Kidney epithelial cell (primary cell): ENCODE data around the gene TNPO1. TPM values are rescaled to one million over a fixed set of nuclear protein-coding genes. Genes with fewer than 3 reads are reported as not detected.

Source experiments
- DNase-seq: peaks from one replicate; pipeline ENCODE4 v3.0.0-alpha.2; 2010; ENCODE audit warnings: low read depth
- H3K27me3 ChIP-seq: 2 replicates; pipeline ENCODE4 v1.6.0; 2011; ENCODE audit warnings: low read length; ENCODE audit not compliant: control insufficient read depth, insufficient read depth
- H3K36me3 ChIP-seq: 2 replicates; pipeline ENCODE4 v1.5.1; 2011; ENCODE audit warnings: low read length; ENCODE audit not compliant: control insufficient read depth, insufficient read depth
- H3K4me3 ChIP-seq: 2 replicates; pipeline ENCODE4 v1.5.1; 2011; ENCODE audit warnings: low read depth, mild to moderate bottlenecking, control low read depth, low read length
- CTCF ChIP-seq: IDR thresholded peaks from 2 replicates; pipeline ENCODE4 v1.5.1; 2011; ENCODE audit warnings: mild to moderate bottlenecking, moderate library complexity, low read length, control low read depth, inconsistent platforms; ENCODE audit not compliant: insufficient read depth, poor library complexity, severe bottlenecking
- total RNA-seq: library from RNA; depleted of rRNA; stranded (reverse); fragments of >200 nt; gene quantifications from 2 replicates; pipeline ENCODE4 v1.2.3, GENCODE V29; 2015

The TNPO1 gene
- total RNA-seq, 1 donor from 2014 or later, result 118 TPM

DNA sequence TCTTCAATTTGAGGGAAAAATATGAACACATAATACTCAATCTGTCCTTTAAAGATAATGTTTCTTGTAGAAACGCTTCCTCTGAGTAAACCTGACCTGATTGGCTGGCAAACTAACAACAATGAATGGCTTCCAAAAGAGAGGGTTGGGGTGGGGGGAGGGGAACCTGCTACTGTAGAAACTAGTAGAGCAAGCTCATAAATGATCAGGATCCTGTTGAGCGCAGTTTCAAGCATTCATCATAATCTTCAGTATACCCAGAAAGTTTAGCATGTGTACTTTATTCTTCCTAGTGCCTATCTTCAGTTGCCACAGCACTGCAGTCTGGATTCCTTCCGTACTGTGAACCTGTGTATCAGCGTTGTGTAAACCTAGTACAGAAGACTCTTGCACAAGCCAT, 76.4 kb downstream of the TNPO1 start:
- no peak for DNase-seq
- Histone ChIP-seq H3K4me3 (no peak overlapping the region), H3K36me3 (no peaks in the 10 kb centered on the region), H3K27me3 (no peaks in the 10 kb centered on the region)
- no peak for TF ChIP-seq CTCF

GRCh38 chr5:72895758-72896157, 79.3 kb downstream of the TNPO1 start:
- H3K27me3 ChIP-seq, result no peaks in the 10 kb centered on the region
- no peak for TF ChIP-seq CTCF
- no peaks in the 10 kb centered on the region for H3K36me3 ChIP-seq
- no peak overlapping the region for H3K4me3 ChIP-seq
- DNase-seq, result no peak

DNA sequence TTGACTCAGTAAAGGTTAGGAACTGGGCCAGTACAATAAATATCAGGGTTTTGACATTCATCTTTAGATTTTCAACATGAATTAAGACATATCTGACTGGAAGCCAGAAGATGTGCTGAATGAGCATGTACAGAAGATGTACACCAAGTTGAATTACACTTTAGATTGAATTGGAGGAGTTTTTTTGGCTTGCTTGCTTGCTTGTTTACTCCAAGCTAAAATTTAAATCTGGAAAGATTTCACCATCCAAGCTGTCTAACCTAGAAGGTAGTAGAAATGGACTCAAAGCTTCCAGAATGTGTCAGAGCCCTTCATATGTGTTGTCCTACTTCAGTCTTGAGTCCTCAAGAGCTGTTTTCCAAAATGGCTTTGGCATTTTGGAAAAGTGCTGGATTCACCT, 90.3 kb downstream of the TNPO1 start:
- no peaks in the 10 kb centered on the region for H3K27me3 ChIP-seq
- no peak for TF ChIP-seq CTCF
- H3K4me3 ChIP-seq, result no peak overlapping the region
- no peak for DNase-seq
- H3K36me3 ChIP-seq, result no peaks in the 10 kb centered on the region

DNA sequence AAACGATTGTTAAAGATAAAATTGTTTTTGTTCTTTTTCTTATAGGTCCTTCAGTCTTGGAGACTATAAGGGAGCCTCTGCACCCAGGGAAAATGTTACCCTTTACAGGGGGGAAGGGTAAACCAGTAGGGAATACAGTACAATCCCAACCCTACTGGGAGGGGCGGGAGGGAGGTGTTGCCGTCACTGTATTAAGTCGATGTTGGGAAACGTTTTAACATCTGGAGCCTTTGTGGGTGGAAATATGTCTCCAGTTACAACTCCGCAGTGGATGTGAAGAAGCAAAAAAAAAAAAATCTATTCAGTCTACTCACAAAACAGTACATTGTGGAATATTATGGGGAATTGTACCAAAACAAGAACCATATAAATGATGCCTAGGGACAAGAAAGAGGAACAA, 92.2 kb downstream of the TNPO1 start:
- no peak for TF ChIP-seq CTCF
- DNase-seq, result no peak
- H3K36me3 ChIP-seq, result no peaks in the 10 kb centered on the region
- no peak overlapping the region for H3K4me3 ChIP-seq
- no peaks in the 10 kb centered on the region for H3K27me3 ChIP-seq

- DNase-seq, result no peak
- no peaks in the 10 kb centered on the region for H3K27me3 ChIP-seq
- H3K4me3 ChIP-seq, result no peak overlapping the region
- no peaks in the 10 kb centered on the region for H3K36me3 ChIP-seq
- no peak for TF ChIP-seq CTCF
Observed at GRCh38 chr5:72917371-72917776, 100.9 kb downstream of the TNPO1 start.

DNA sequence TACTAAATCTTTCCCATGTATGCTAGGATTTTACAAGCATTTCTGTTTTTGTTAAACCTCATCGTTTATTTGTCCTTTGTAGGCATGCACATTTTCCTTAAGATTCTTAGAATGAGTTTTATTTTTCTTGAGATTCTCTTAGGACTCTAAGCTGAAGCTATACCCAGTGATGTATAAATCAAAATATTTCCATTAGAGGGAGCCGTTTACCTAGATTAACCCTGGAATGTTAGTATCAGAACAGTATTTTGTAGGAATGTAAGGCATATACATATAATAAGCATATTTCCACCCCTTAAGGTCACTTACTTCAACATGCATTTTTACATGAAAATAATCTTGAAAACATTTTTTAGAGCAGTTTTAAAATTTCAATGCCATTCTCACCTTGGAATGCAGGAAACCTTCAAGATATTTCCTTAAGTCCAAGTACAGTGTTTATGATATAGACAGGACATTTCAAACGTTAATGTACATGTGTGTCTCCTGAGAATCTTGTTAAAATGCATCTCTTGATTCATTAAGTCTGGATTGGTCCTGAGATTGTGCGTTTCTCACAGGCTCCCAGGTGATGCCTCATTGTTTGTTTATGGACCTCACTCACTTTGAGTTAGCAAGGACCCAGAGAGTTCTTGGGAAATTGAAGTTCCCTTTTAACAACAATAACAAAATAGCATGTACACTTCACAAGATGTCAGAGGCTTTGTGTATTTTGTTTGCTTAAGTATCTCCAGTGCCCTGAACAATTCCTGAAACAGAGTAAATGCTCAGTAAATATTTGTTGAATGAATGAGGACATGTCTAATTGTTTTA, 104.4 kb downstream of the TNPO1 start:
- DNase-seq, result no peak
- no peaks in the 10 kb centered on the region for H3K27me3 ChIP-seq
- no peaks in the 10 kb centered on the region for H3K36me3 ChIP-seq
- no peak for TF ChIP-seq CTCF
- no peak overlapping the region for H3K4me3 ChIP-seq
